OCI-LY3 (cell line): ENCODE results near the gene FRK.

Experiments
- H2AFZ ChIP-seq: fragments of 200-600, 300-600 bp; shearing (Covaris generic); 2 replicates; pipeline ENCODE4 v1.6.0; 2014; ENCODE audit warnings: antibody characterized with exemption, low read depth, low read length
- H3K27ac ChIP-seq: fragments of 200-600, 300-600 bp; sonication (generic); 2 replicates; pipeline ENCODE4 v1.5.1; 2014; ENCODE audit warnings: mild to moderate bottlenecking, low read length, moderate library complexity, mixed read lengths
- H3K27me3 ChIP-seq: fragments of 200-600, 300-600 bp; sonication (generic); 2 replicates; pipeline ENCODE4 v1.6.1; 2014; ENCODE audit warnings: low read depth, low read length, mixed read lengths
- H3K36me3 ChIP-seq: fragments of 200-600, 300-600 bp; sonication (generic); replicated peaks from 2 replicates; pipeline ENCODE3; 2014; ENCODE audit warnings: low read depth, low read length, mixed read lengths
- H3K4me1 ChIP-seq: fragments of 300-600, 200-600 bp; sonication (generic); 2 replicates; pipeline ENCODE4 v1.6.1; 2014; ENCODE audit warnings: low read length, mixed read lengths
- H3K4me2 ChIP-seq: fragments of 200-600, 300-600 bp; sonication (generic); 2 replicates; pipeline ENCODE4 v1.6.1; 2014; ENCODE audit warnings: low read length, mixed read lengths
- H3K4me3 ChIP-seq: fragments of 300-600, 200-600 bp; sonication (generic); 2 replicates; pipeline ENCODE4 v1.5.1; 2014; ENCODE audit warnings: antibody characterized with exemption, mild to moderate bottlenecking, low read length, moderate library complexity
- H3K79me2 ChIP-seq: fragments of 300-600, 200-600 bp; shearing (Covaris generic); 2 replicates; pipeline ENCODE4 v1.6.1; 2014; ENCODE audit warnings: mild to moderate bottlenecking, low read length, mixed read lengths
- H3K9ac ChIP-seq: fragments of 300-600, 200-600 bp; shearing (Covaris generic); 2 replicates; pipeline ENCODE4 v1.6.0; 2014; ENCODE audit warnings: mild to moderate bottlenecking, low read length, moderate library complexity
- H3K9me3 ChIP-seq: fragments of 200-600, 300-600 bp; shearing (Covaris generic); 2 replicates; pipeline ENCODE4 v1.6.1; 2014; ENCODE audit warnings: low read length, mixed read lengths; ENCODE audit not compliant: insufficient read depth
- H4K20me1 ChIP-seq: fragments of 200-600, 300-600 bp; sonication (generic); 2 replicates; pipeline ENCODE4 v1.6.1; 2016; ENCODE audit warnings: low read length, mixed read lengths; ENCODE audit not compliant: insufficient read depth
- EZH2phosphoT487 ChIP-seq: fragments of 200-600 bp; shearing (Covaris generic); IDR thresholded peaks from 2 replicates; pipeline ENCODE4 v1.6.1; 2018; ENCODE audit warnings: antibody characterized with exemption, mixed run types, low read depth
- TF ChIP-seq, protein P1 (sequence below): fragments of 200-600, 300-600 bp; sonication (generic); IDR thresholded peaks from 2 replicates; pipeline ENCODE4 v1.5.1; 2014; ENCODE audit warnings: antibody characterized with exemption, low read length, low read depth

FRK gene, protein sequence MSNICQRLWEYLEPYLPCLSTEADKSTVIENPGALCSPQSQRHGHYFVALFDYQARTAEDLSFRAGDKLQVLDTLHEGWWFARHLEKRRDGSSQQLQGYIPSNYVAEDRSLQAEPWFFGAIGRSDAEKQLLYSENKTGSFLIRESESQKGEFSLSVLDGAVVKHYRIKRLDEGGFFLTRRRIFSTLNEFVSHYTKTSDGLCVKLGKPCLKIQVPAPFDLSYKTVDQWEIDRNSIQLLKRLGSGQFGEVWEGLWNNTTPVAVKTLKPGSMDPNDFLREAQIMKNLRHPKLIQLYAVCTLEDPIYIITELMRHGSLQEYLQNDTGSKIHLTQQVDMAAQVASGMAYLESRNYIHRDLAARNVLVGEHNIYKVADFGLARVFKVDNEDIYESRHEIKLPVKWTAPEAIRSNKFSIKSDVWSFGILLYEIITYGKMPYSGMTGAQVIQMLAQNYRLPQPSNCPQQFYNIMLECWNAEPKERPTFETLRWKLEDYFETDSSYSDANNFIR

DNA sequence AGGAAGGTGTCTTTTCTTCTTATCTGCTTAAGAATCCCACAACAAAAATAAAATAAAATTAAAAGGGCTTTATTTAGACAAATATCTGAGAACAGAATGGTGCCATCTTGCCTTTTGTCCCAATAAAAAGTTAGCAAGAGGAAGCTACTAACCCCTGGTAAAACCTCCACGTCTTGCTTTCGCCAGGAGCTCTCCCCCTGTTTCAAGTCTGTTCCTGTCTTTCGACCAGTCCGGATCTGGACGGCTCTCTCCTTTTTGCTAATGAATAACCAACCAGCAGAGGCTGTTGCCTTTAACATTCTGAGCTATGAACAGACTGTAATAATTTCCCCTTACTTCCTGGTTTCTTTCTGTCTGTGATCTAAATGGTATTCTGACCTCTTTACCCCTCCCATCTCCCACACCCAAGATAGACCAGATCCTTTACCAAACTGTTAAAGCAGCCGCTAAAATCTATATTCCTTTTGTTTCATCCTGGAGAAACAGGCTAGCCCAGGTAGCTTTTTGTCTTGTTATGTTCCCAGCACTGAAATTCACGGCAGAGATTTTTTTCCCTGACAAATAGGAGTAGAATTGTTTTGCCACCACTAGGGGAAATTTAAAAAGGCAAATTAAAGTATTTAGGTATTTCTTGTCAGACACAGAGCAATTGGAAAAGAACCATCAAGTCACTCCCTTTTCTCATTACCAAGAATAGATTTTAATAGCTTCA, at the start of gene FRK:
Gene FRK (minus strand): TSS at position 320 of the 712 bp plus-strand sequence. CDS start 580 bp downstream, outside the sequence.
- H3K27me3 ChIP-seq: no peaks in the 10 kb centered on the region
- TF ChIP-seq, protein P1, sequence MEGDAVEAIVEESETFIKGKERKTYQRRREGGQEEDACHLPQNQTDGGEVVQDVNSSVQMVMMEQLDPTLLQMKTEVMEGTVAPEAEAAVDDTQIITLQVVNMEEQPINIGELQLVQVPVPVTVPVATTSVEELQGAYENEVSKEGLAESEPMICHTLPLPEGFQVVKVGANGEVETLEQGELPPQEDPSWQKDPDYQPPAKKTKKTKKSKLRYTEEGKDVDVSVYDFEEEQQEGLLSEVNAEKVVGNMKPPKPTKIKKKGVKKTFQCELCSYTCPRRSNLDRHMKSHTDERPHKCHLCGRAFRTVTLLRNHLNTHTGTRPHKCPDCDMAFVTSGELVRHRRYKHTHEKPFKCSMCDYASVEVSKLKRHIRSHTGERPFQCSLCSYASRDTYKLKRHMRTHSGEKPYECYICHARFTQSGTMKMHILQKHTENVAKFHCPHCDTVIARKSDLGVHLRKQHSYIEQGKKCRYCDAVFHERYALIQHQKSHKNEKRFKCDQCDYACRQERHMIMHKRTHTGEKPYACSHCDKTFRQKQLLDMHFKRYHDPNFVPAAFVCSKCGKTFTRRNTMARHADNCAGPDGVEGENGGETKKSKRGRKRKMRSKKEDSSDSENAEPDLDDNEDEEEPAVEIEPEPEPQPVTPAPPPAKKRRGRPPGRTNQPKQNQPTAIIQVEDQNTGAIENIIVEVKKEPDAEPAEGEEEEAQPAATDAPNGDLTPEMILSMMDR: peak; percentile 39
- TF ChIP-seq EZH2phosphoT487: no peak
- H3K4me3 ChIP-seq: peak within 1 kb of the TSS; percentile 96
- H3K9ac ChIP-seq: peak within 1 kb of the TSS; percentile 90
- peaks cover 46% of the 10 kb centered on the region for H3K79me2 ChIP-seq
- H3K4me1 ChIP-seq: peaks cover 22% of the 10 kb centered on the region
- peak within 1 kb of the TSS; percentile 94 for H3K27ac ChIP-seq
- peaks cover 12% of the 10 kb centered on the region for H3K36me3 ChIP-seq
- H4K20me1 ChIP-seq: no peaks in the 10 kb centered on the region
- H2AFZ ChIP-seq: peak within 1 kb of the TSS; percentile 51; the same call in 1 of the 2 replicates
- no peaks in the 10 kb centered on the region for H3K9me3 ChIP-seq
- peak within 1 kb of the TSS; percentile 91 for H3K4me2 ChIP-seq

DNA sequence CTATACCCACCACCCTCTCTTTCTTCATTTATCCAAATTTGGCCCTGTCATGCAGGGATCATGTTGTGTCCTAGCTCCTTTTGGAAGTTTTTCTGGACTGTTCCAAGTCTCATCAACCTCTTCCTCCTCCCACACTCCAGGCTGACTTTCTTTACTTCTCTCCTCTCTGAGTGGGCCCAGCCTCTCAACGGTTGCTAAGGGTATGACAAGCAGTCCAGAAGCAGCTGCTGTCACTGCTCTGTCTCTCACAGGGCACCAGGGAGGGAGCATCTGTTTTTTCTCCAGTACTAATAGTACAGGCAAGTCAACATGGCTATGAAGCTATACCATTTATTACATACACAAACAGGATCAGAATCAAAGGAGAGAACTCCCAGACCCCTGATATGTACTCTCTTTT, 48.1 kb upstream of the FRK start:
- H4K20me1 ChIP-seq: peaks cover 3% of the 10 kb centered on the region; the same call in 1 of the 2 replicates
- H3K9me3 ChIP-seq: no peaks in the 10 kb centered on the region
- peaks cover 11% of the 10 kb centered on the region for H3K79me2 ChIP-seq
- no peak overlapping the region for H3K4me2 ChIP-seq
- no peak overlapping the region for H3K27ac ChIP-seq
- TF ChIP-seq, protein P1: no peak
- no peak for TF ChIP-seq EZH2phosphoT487
- no peak overlapping the region for H3K9ac ChIP-seq
- H3K27me3 ChIP-seq: no peaks in the 10 kb centered on the region
- no peak overlapping the region for H3K4me3 ChIP-seq
- no peak overlapping the region for H2AFZ ChIP-seq
- peaks cover 4% of the 10 kb centered on the region; the same call in 1 of the 2 replicates for H3K4me1 ChIP-seq
- peaks cover 21% of the 10 kb centered on the region for H3K36me3 ChIP-seq

DNA sequence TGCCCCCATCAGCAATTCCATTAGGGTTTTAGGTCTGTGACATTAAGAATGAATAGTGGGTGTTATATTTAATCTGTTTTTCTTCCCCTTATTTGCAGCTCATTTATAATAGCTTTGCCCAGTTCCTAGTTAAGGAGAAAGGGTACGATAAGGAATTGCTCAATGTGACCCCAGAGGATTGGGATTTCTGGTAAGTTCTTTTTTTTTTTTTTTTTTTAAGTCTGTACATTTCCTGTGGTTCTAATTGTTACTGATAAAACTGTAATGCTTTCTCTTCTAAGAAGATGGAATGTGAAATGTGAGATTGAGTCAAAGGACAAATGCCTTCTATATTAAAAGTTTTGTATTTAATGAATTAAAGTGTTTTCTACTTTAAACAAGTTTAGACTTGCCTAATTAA, 45.5 kb upstream of the FRK start:
- Histone ChIP-seq H3K9ac (no peak overlapping the region), H2AFZ (no peak overlapping the region), H3K36me3 (peaks cover 13% of the 10 kb centered on the region), H3K4me1 (peaks cover 19% of the 10 kb centered on the region), H4K20me1 (peaks cover 3% of the 10 kb centered on the region; the same call in 1 of the 2 replicates), H3K4me2 (no peak overlapping the region), H3K27me3 (no peaks in the 10 kb centered on the region), H3K4me3 (no peak overlapping the region), H3K27ac (no peak overlapping the region), H3K79me2 (peaks cover 34% of the 10 kb centered on the region), H3K9me3 (no peaks in the 10 kb centered on the region)
- no peak for TF ChIP-seq EZH2phosphoT487
- TF ChIP-seq, protein P1: no peak

DNA sequence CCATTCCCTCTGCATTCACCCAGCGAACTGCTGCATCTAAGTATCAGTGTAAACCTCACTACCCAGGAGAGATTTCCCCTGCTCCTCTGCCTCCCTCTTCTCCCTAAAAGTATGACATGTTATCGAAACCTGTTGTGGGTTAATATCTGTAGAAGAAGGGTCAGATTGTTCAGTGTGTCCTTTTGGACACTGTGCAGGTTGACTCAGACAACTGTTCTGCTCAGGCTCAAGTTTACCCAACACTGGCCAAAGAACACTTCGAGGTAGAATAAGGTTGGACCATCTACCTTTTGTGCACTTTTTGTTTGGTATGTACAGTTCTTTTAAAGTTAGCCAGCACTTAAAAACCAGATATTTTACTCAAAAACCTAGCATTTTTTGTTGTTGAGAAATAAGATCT, 44.6 kb upstream of the FRK start:
- Histone ChIP-seq H3K27ac (no peak overlapping the region), H3K79me2 (peaks cover 36% of the 10 kb centered on the region), H3K9me3 (no peaks in the 10 kb centered on the region), H3K9ac (no peak overlapping the region), H4K20me1 (peaks cover 3% of the 10 kb centered on the region; the same call in 1 of the 2 replicates), H3K27me3 (no peaks in the 10 kb centered on the region), H2AFZ (no peak overlapping the region), H3K4me2 (no peak overlapping the region), H3K4me3 (no peak overlapping the region), H3K36me3 (peaks cover 13% of the 10 kb centered on the region), H3K4me1 (peaks cover 19% of the 10 kb centered on the region)
- TF ChIP-seq, protein P1: no peak
- no peak for TF ChIP-seq EZH2phosphoT487
